Esophagus muscularis mucosa (tissue), 4 donors: ENCODE results near the gene ACP6. TPM values are rescaled to one million over a fixed set of nuclear protein-coding genes. Genes with fewer than 3 reads are reported as not detected.

Experiments
- small RNA-seq, 3 donors: library from RNA; depleted of rRNA; stranded (forward); fragments of <200 nt; gene quantifications; one replicate each; pipeline ENCODE3, GENCODE V24; 2016
- total RNA-seq, 4 donors: library from RNA; depleted of rRNA; stranded (reverse); fragments of >200 nt; gene quantifications; one replicate each; pipeline versions ENCODE4 v1.1.0 to v1.2.1, GENCODE V29; 2016

Gene ACP6
- total RNA-seq, 4 donors from 2014 or later = 6.5 to 21.5 (median 17.5) TPM

Small RNA genes within 50 kb of the gene (small RNA-seq; reads per million reads assigned to genes)
- gene RN7SL261P = 0 reads per million in 3 donors

Other genes with a start within 250 kb of the ACP6 start
- gene BCL9, start 129.0 kb downstream of the ACP6 start, total RNA-seq = 10 to 100 TPM; 26.2 to 45.5 (median 36.2) TPM
- gene GJA5, start 90.1 kb upstream of the ACP6 start, total RNA-seq = 10 to 100 TPM in 3 of 4 donors, 1 to 10 TPM in 1; 9.8 to 14.6 (median 12.0) TPM
- not detected for gene GJA8, start 232.3 kb upstream of the ACP6 start, total RNA-seq